ENCODE data around the gene BIRC5. TPM values are rescaled to one million over a fixed set of nuclear protein-coding genes. Genes with fewer than 3 reads are reported as not detected.
A peak's percentile ranks its signal among the peaks of the same experiment; 100 is the strongest.

The BIRC5 gene
- total RNA-seq, 4 donors from 2014 or later: 0.27 to 1.6 TPM; not detected in 2

DNA sequence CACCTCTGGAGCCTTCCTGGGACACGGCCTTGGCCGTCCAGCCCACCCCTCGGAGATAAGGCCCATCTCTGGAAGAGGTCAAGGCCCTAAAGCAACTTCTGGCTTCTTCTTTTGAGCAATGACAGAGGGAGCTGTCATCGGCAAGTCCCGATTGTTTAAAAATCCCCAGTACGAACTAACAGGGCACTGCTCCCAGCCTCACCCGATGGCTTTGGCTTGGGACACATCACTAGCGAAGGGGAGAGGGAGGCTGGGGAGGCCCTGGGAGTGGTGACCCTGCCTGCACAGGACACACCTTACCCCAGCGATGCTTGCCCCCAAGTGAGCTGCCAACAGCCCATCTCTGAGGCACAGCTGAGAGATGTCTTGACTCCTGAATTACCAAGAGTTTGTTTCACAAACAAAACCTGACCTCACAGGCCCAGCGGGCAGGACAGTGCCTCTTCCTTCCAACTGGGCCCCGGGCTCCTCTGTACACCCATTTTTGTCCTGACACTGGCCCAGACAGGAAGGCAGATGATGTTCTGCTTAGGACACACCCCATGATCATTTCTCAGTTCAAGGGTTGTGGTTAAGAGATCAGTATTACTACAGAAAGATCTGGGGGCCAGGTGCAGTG lies 40.8 kb upstream of the BIRC5 start:
- no peaks in the 10 kb centered on the region for H3K27me3 ChIP-seq
- peaks cover 0 to 93% (median 65%) of the 10 kb centered on the region in 3 donors for H3K4me1 ChIP-seq

DNA sequence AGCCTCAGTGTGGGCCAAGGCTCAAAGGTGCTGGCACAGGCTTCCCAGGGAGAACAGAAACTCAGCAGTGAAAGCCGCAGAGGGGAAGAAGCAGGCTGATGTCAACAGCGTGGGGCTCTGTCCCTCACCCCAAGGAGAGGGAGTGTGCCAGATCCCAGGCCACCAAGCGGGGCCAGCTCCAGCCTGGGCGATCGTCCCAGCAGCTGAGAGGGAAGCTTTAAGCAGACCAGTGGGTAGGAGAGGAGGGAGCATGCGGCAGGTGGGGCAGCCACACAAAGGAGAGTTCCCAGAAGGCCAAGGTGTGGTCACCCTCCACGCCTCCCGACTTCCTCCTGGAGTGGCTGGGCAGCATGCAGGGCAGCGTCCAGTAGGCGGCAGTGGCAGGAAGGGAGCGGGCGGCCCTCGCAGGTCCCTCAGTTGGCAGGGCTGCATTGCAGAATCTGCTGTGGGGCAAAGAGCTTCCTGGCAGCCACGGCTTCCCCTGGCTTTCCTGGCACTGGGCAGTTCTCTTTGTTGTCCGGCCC lies 39.6 kb upstream of the BIRC5 start:
- H3K9me3 ChIP-seq: no peaks in the 10 kb centered on the region
- H3K4me1 ChIP-seq: peaks cover 0 to 100% (median 65%) of the 10 kb centered on the region in 3 donors
- 10% methylated on average over 2 of the region's 15 CpGs; no CpG with 5 or more reads in 1 of the 2 donors for WGBS, 2 donors (ENCODE audit: low coverage in 1 of 2)
- peak; percentile 76 for ATAC-seq
- H3K27me3 ChIP-seq: no peaks in the 10 kb centered on the region
- TF ChIP-seq POLR2A (IDR thresholded peaks at IDR 0.05) (peak in 1 of 2 donors; percentile 16), POLR2AphosphoS5 (IDR thresholded peaks at IDR 0.05) (peak; percentile 79), EP300 (IDR thresholded peaks at IDR 0.05) (no peak)
- TF ChIP-seq, protein P1, sequence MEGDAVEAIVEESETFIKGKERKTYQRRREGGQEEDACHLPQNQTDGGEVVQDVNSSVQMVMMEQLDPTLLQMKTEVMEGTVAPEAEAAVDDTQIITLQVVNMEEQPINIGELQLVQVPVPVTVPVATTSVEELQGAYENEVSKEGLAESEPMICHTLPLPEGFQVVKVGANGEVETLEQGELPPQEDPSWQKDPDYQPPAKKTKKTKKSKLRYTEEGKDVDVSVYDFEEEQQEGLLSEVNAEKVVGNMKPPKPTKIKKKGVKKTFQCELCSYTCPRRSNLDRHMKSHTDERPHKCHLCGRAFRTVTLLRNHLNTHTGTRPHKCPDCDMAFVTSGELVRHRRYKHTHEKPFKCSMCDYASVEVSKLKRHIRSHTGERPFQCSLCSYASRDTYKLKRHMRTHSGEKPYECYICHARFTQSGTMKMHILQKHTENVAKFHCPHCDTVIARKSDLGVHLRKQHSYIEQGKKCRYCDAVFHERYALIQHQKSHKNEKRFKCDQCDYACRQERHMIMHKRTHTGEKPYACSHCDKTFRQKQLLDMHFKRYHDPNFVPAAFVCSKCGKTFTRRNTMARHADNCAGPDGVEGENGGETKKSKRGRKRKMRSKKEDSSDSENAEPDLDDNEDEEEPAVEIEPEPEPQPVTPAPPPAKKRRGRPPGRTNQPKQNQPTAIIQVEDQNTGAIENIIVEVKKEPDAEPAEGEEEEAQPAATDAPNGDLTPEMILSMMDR (IDR thresholded peaks at IDR 0.05): peak in 3 of 4 experiments; percentile 79 to 84 (median 83)
- H3K4me3 ChIP-seq: no peak overlapping the region
- H3K36me3 ChIP-seq: peaks cover 0 to 18% of the 10 kb centered on the region in 2 donors
- peak overlapping the region; percentile 51 to 98 (median 94) for H3K27ac ChIP-seq

More for the DNA sequence above, 40.8 kb upstream of the BIRC5 start:
- WGBS, 2 donors (ENCODE audit: low coverage in 1 of 2): 11 to 30% methylated on average over 2 to 4 of the region's 11 CpGs
- ATAC-seq: peak; percentile 5
- Histone ChIP-seq H3K4me3 (no peak overlapping the region), H3K9me3 (no peaks in the 10 kb centered on the region), H3K36me3 (peaks cover 0 to 18% of the 10 kb centered on the region in 2 donors), H3K27ac (peak overlapping the region; percentile 36 to 98 (median 94))
- TF ChIP-seq, protein P1 (IDR thresholded peaks at IDR 0.05): no peak
- peak; percentile 3 for TF ChIP-seq POLR2AphosphoS5 (IDR thresholded peaks at IDR 0.05)

DNA sequence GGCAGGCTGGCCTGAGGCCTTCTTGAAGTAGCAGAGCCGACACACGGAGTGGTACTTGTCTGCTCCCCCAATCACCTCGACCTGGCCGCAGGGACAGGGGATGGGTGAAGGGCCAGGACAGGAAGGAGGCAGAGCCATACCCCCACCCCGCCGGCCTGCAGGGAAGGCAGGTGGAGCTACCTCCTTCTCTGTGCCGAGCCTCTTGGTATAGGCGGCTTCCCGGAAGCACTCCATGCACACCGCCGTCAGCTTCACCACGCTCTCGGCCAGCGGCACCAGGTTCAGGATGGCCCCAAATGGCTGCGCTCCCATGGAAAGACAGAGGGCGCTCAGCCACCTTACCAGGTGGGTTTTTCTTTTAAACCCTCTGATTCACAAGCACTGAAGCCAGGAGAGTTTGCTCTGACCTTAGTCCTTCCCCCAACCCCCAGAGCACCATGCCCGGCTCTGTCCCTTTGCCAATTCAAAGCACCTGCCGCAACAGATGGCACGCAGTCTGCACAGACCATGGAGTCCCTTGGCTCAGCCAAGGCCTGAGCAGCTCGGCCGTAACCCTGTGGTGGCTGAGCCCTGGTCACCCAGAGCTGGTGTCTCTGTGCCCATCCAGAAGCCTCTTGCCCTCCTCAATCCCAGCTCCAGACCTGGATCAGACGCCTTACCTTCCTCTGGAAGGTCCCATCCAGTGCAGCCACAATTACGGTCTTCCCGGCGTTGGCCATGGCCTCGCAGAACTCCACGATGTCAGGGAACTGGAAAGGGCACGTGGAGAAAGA lies 39.0 kb upstream of the BIRC5 start:
- ATAC-seq: no peak
- 89 to 100% methylated on average over 1 to 10 of the region's 28 CpGs for WGBS, 2 donors (ENCODE audit: low coverage in 1 of 2)
- TF ChIP-seq POLR2A (IDR thresholded peaks at IDR 0.05) (no peak), POLR2AphosphoS5 (IDR thresholded peaks at IDR 0.05) (no peak), EP300 (IDR thresholded peaks at IDR 0.05) (no peak)
- TF ChIP-seq, protein P1 (IDR thresholded peaks at IDR 0.05): no peak
- H3K27me3 ChIP-seq: no peaks in the 10 kb centered on the region
- no peaks in the 10 kb centered on the region for H3K9me3 ChIP-seq
- H3K4me1 ChIP-seq: peaks cover 0 to 100% (median 64%) of the 10 kb centered on the region in 3 donors
- no peak overlapping the region for H3K4me3 ChIP-seq
- peak overlapping the region; percentile 51 to 98 (median 94) for H3K27ac ChIP-seq
- peaks cover 0 to 18% of the 10 kb centered on the region in 2 donors for H3K36me3 ChIP-seq

DNA sequence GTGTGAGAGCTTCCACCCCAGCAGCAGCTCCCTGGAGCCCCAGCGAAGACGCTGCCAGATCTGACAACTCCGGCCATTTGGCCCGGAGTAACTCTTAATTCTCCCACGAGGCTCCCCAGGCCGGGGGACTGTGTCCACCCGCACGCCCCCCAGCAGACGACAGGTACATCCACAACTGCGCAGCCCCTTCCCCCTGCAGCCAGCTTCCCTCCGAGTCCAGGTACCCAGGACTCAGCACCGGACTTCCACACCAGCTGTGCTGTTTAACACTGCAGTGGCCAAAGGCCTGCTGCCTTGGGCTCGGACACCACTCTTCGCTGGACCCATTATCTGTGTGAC lies 38.4 kb upstream of the BIRC5 start:
- WGBS, 2 donors (ENCODE audit: low coverage in 1 of 2): no CpG with 5 or more reads among the region's 14 CpGs
- ATAC-seq: no peak
- H3K9me3 ChIP-seq: no peaks in the 10 kb centered on the region
- peaks cover 0 to 16% of the 10 kb centered on the region in 2 donors for H3K36me3 ChIP-seq
- H3K4me3 ChIP-seq: no peak overlapping the region
- peak overlapping the region in 3 of 4 donors; percentile 91 to 98 (median 98) for H3K27ac ChIP-seq
- peaks cover 0 to 100% (median 63%) of the 10 kb centered on the region in 3 donors for H3K4me1 ChIP-seq
- no peaks in the 10 kb centered on the region for H3K27me3 ChIP-seq
- TF ChIP-seq, protein P1 (IDR thresholded peaks at IDR 0.05): no peak
- TF ChIP-seq EP300 (IDR thresholded peaks at IDR 0.05): no peak
- no peak for TF ChIP-seq POLR2AphosphoS5 (IDR thresholded peaks at IDR 0.05)
- no peak for TF ChIP-seq POLR2A (IDR thresholded peaks at IDR 0.05)

Measured in gastroesophageal sphincter (tissue), 4 donors.